ENCODE data around the gene EGFR. TPM values are rescaled to one million over a fixed set of nuclear protein-coding genes. Genes with fewer than 3 reads are reported as not detected.

Gene EGFR
- total RNA-seq, 2 experiments from 2014 or later, result not detected

DNA sequence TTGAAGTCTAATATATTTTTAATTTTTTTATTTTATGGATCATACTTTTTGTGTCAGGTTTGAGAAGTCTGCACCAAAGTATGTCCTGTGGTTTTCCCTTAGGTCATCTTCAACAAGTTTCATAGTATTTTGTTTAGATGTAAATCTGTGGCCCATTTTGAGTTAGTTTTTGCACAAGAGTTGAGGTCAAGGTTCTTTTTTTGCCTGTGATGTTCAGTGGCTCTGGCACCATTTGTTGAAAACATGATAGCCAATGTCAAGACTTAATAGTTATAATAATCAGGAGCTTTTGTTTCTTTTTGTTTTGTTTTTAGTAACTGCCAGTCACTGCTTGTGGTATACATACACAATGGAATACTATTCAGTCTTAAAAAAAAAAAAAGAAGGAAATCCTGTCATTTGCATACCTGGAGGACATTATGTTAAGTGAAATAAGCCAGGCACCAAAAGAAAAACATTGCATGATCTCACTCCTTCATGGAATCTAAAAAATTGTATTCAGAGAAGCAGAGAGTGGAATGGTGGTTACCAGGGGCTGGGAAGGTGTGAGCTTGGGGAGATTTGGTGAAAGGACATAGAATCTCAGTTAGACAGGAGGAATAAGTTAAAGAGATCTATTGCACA lies 61.3 kb downstream of the EGFR start:
- no peak for DNase-seq
- H3K4me3 Mint-ChIP-seq, result no peak overlapping the region
- no peaks in the 10 kb centered on the region for H3K27me3 Mint-ChIP-seq
- no peak overlapping the region for H3K27ac Mint-ChIP-seq
- ATAC-seq, result no peak
- CTCF ChIA-PET, result no interaction called here
- H3K9me3 Mint-ChIP-seq (ENCODE audit: low read depth), result no peaks in the 10 kb centered on the region
- no peaks in the 10 kb centered on the region for H3K4me1 Mint-ChIP-seq
- H3K36me3 Mint-ChIP-seq, result no peaks in the 10 kb centered on the region

- H3K27me3 Mint-ChIP-seq, result no peaks in the 10 kb centered on the region
- H3K9me3 Mint-ChIP-seq (ENCODE audit: low read depth), result no peaks in the 10 kb centered on the region
- CTCF ChIA-PET, result no interaction called here
- H3K4me1 Mint-ChIP-seq, result no peaks in the 10 kb centered on the region
- H3K4me3 Mint-ChIP-seq, result no peak overlapping the region
- no peaks in the 10 kb centered on the region for H3K36me3 Mint-ChIP-seq
- ATAC-seq, result no peak
- no peak overlapping the region for H3K27ac Mint-ChIP-seq
- DNase-seq, result no peak
Measured at GRCh38 chr7:55081068-55081467, 62.3 kb downstream of the EGFR start.

GRCh38 chr7:55081472-55082227 lies 62.8 kb downstream of the EGFR start:
- no peak overlapping the region for H3K27ac Mint-ChIP-seq
- peaks cover under 1% of the 10 kb centered on the region for H3K27me3 Mint-ChIP-seq
- H3K4me3 Mint-ChIP-seq, result no peak overlapping the region
- DNase-seq (no peak), ATAC-seq (no peak)
- H3K9me3 Mint-ChIP-seq (ENCODE audit: low read depth), result no peaks in the 10 kb centered on the region
- H3K36me3 Mint-ChIP-seq, result no peaks in the 10 kb centered on the region
- H3K4me1 Mint-ChIP-seq, result peaks cover 3% of the 10 kb centered on the region
- CTCF ChIA-PET, result no interaction called here

DNA sequence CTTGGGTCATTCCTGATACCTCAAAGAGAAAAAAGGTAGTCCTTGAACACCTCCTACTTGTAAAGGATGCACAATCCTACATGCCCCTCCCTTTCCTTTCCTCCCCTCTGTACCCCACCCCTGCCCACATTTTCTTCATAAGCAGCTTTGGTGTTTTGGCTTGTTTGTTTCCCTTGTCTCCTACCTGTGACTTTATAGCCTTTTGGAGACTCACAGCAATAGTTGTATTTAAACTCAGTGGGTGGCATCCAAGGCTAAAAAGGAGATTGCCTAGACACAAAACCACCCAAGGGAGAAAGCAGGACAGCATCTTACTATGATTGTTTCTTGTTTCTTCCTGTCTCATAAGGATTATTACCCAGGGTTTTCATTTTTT lies 63.4 kb downstream of the EGFR start:
- no peaks in the 10 kb centered on the region for H3K9me3 Mint-ChIP-seq (ENCODE audit: low read depth)
- H3K27ac Mint-ChIP-seq, result no peak overlapping the region
- peaks cover 8% of the 10 kb centered on the region for H3K4me1 Mint-ChIP-seq
- no peak for DNase-seq
- peaks cover 2% of the 10 kb centered on the region for H3K27me3 Mint-ChIP-seq
- H3K36me3 Mint-ChIP-seq, result no peaks in the 10 kb centered on the region
- CTCF ChIA-PET, result no interaction called here
- H3K4me3 Mint-ChIP-seq, result no peak overlapping the region
- no peak for ATAC-seq

GRCh38 chr7:55083206-55083605 lies 64.4 kb downstream of the EGFR start:
- CTCF ChIA-PET, result no interaction called here
- Mint-ChIP-seq H3K4me3 (no peak overlapping the region), H3K27me3 (peaks cover 2% of the 10 kb centered on the region), H3K9me3 (ENCODE audit: low read depth) (no peaks in the 10 kb centered on the region), H3K27ac (no peak overlapping the region), H3K36me3 (no peaks in the 10 kb centered on the region), H3K4me1 (peaks cover 11% of the 10 kb centered on the region)
- DNase-seq (no peak), ATAC-seq (no peak)

- H3K27ac Mint-ChIP-seq, result no peak overlapping the region
- H3K9me3 Mint-ChIP-seq (ENCODE audit: low read depth), result no peaks in the 10 kb centered on the region
- peaks cover 2% of the 10 kb centered on the region for H3K27me3 Mint-ChIP-seq
- peaks cover 11% of the 10 kb centered on the region for H3K4me1 Mint-ChIP-seq
- H3K4me3 Mint-ChIP-seq, result no peak overlapping the region
- no peak for DNase-seq
- H3K36me3 Mint-ChIP-seq, result no peaks in the 10 kb centered on the region
- ATAC-seq, result no peak
- CTCF ChIA-PET, result no interaction called here
Measured at GRCh38 chr7:55084307-55084706, 65.5 kb downstream of the EGFR start.

DNA sequence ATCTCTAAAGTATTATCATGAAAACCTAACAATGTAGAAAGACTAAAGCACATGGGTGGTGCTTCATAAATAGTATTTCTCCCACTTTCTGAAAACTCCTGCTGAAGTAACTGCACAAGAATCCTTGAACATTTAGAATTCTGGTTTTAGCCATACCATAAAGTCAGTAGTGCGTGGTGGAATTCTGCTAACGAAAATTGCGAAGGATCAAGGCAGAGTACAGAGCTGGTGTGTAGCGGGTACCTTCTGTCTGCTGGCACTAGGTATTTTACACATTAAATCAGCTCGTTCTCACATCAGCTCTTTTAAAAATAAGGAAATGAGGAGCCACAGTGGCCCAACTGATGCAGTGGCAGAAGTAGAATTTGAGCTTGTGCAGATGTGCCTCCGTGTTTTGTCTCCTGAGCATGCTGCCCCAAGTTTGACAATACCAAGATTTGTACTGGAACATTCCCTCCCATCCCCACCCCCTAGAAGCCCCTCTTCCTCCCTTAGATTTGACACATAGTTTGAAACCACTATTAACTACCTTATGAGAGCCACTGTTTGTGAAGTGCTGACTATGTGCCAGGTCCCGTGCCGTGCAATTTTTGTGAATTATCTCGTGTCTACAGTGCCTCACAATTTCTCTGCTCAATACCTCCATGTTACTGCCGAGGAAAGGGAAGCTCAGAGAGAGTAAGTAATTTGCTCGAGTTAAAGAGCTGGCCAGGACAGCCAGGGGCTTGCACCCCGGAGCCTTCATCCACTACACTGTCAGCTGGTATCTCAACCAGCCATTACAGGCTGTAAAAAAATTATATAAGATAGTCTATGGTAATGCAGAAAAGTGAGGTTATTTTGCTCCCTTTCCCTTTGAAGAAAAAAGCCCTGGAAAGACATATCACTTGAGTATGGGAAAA lies 66.9 kb downstream of the EGFR start:
- DNase-seq, result no peak
- no peak for ATAC-seq
- Mint-ChIP-seq H3K27ac (no peak overlapping the region), H3K4me1 (peaks cover 11% of the 10 kb centered on the region), H3K4me3 (no peak overlapping the region), H3K9me3 (ENCODE audit: low read depth) (no peaks in the 10 kb centered on the region), H3K36me3 (no peaks in the 10 kb centered on the region), H3K27me3 (peaks cover 2% of the 10 kb centered on the region)
- CTCF ChIA-PET, result interaction anchor here (1.1 to 1.3 kb wide), 2 partner anchors 71 to 170 kb away, joined by 3 read pairs; no protein-coding TSS in a partner anchor

DNA sequence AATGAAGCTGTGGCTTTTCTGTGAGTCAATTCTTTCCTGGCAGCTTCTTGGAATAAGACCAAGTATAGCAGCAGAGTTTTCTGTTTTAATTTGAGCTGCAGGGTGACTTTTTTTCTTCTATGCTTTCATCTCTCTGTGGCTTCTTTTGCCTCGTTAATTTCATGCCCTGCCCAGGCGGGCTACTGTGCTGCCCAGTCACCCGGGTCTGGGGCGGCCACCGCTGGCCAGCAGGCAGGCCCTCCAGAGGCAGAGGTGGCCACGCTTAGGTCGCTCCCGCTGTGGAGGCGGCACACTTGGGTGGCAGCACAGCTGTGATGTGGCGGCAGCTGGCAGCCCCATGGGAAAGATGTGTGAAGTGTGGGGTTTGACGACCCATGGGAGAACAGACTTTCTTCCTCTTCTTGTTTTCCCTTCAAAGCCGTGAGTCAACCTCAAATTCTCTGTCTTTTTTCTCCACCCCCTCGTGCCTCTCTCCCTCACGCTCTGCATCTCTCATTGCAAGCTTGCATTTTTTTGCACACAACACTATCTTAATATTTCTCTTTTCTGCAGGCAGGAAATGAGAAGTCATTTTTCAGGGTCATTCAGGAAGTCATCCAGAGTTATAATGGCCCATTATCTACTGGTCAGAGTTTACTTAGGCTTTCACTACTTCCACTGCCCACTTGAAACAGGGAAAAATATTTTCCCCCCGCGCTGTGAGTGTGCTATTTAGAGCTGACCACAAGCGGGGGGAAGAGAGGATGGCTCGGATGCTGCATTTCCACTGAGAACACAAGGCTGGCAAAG lies 67.8 kb downstream of the EGFR start:
- Mint-ChIP-seq H3K27me3 (peaks cover 2% of the 10 kb centered on the region), H3K27ac (no peak overlapping the region), H3K9me3 (ENCODE audit: low read depth) (no peaks in the 10 kb centered on the region), H3K4me1 (peaks cover 11% of the 10 kb centered on the region), H3K4me3 (no peak overlapping the region), H3K36me3 (no peaks in the 10 kb centered on the region)
- CTCF ChIA-PET, result interaction anchor here (1.1 to 1.3 kb wide), 3 partner anchors 72 to 329 kb away, joined by 3 read pairs; no protein-coding TSS in a partner anchor
- ATAC-seq (no peak), DNase-seq (no peak)

DNA sequence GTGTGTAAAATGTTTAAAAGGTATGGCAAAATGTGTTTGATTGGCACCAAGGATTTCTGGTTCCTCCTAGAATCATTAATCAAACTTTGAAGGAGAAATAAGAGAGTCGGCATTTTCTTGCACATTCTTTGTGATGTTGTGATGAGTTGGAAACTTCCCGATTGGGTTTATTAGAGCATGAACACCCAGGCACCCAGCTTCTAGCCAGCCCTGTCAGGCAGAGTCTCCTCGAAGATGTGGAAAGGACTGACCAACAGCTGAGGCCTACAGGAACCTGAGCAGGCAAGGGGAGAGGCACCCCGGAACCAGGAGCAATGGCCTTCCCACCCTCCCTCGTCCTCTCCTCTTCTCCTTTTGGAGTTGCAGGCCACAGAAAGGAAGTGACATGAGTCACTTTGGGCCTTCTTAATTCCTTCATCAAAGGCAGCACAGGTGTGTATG lies 68.7 kb downstream of the EGFR start:
- no peaks in the 10 kb centered on the region for H3K36me3 Mint-ChIP-seq
- no peak overlapping the region for H3K27ac Mint-ChIP-seq
- CTCF ChIA-PET, result interaction anchor here (1.1 kb wide), 1 partner anchor 328 kb away, joined by 3 read pairs; no protein-coding TSS in a partner anchor
- DNase-seq (no peak), ATAC-seq (no peak)
- no peak overlapping the region for H3K4me3 Mint-ChIP-seq
- H3K9me3 Mint-ChIP-seq (ENCODE audit: low read depth), result no peaks in the 10 kb centered on the region
- H3K27me3 Mint-ChIP-seq, result peaks cover 2% of the 10 kb centered on the region
- peaks cover 11% of the 10 kb centered on the region for H3K4me1 Mint-ChIP-seq

DNA sequence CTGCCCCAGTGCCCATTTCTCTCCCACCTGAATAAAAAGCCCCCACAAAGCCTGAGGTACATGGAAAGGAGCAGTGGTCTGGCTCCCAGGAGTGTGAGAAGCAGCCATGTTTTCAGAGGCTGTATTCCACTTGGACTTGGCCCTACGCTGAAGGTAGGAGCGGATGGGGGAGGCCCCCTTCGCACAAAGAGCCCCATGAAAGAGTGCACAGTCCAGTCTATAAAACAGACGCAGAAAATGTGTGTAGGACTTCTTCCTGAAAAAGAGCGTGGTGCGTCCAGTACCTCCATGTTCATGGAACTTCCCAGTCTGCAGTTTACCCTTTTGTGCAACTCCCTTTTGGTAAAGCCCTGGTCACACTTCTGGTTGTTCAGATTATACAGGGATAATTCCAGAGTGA lies 69.3 kb downstream of the EGFR start:
- ATAC-seq (no peak), DNase-seq (no peak)
- peaks cover 2% of the 10 kb centered on the region for H3K27me3 Mint-ChIP-seq
- no peaks in the 10 kb centered on the region for H3K36me3 Mint-ChIP-seq
- H3K27ac Mint-ChIP-seq, result no peak overlapping the region
- H3K4me3 Mint-ChIP-seq, result no peak overlapping the region
- H3K9me3 Mint-ChIP-seq (ENCODE audit: low read depth), result no peaks in the 10 kb centered on the region
- CTCF ChIA-PET, result no interaction called here
- H3K4me1 Mint-ChIP-seq, result peaks cover 11% of the 10 kb centered on the region

- H3K4me1 Mint-ChIP-seq, result peaks cover 11% of the 10 kb centered on the region
- DNase-seq (no peak), ATAC-seq (no peak)
- no peaks in the 10 kb centered on the region for H3K36me3 Mint-ChIP-seq
- H3K27ac Mint-ChIP-seq, result no peak overlapping the region
- H3K27me3 Mint-ChIP-seq, result peaks cover 5% of the 10 kb centered on the region
- CTCF ChIA-PET, result no interaction called here
- H3K4me3 Mint-ChIP-seq, result no peak overlapping the region
- H3K9me3 Mint-ChIP-seq (ENCODE audit: low read depth), result no peaks in the 10 kb centered on the region
Measured at GRCh38 chr7:55088620-55089019, 69.8 kb downstream of the EGFR start.

DNA sequence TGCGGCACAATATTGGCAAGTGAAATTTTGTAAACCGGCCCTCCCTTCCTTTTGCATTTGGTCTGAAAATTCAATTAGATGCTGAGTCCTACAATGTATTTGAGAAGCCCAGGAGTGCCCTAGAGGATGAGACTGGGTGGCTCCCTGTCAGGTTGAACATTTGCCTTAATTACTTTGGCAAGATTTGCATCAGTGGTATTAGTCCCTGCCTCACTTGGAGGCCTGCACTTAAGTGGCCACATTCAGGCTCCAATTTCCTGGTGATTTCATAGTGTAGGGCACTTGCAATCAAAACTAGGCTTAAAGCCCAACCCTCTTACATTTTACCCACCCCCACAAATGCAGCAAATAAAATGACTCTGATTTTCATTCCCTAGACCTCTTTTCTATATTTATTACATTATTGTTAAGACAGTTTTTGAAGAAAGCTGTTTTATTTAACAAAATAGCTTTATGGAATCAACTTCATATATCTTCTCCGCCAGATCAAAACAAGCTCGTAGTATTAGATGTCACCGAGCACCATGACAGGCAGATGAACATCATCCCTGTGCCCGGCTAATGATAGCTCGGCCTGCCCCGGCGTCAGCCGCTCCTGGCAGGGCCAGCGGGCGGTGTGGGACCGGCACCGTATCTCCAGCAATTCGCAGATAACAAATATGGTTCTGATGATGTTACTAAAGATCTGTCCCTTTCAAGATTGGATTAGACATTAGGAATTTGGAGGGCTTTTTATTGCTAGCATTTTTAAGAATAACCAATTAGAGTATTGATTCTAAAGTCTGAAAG lies 73.6 kb downstream of the EGFR start:
- no peak overlapping the region for H3K27ac Mint-ChIP-seq
- H3K27me3 Mint-ChIP-seq, result peaks cover 4% of the 10 kb centered on the region
- CTCF ChIA-PET, result no interaction called here
- no peak for ATAC-seq
- H3K4me1 Mint-ChIP-seq, result peaks cover 2% of the 10 kb centered on the region
- H3K4me3 Mint-ChIP-seq, result no peak overlapping the region
- H3K9me3 Mint-ChIP-seq (ENCODE audit: low read depth), result no peaks in the 10 kb centered on the region
- DNase-seq, result no peak
- no peaks in the 10 kb centered on the region for H3K36me3 Mint-ChIP-seq

Measured in activated CD8-positive, alpha-beta memory T cell treated with anti-CD3 and anti-CD28 coated beads, Interleukin-2, amount 10 ng/mL, durations not matched to agents 7 days and 5 days (primary cell).